Activated T-cell treated with anti-CD3 and anti-CD28 coated beads, Interleukin-2, amount 50 U/mL, for 24 hours (primary cell): ENCODE results near the gene GINS1.

Experiments used
- DNase-seq: peaks from one replicate; pipeline ENCODE4 v3.0.0-alpha.2; 2020
- H3K27ac Mint-ChIP-seq: 2 replicates; pipeline ENCODE4 v1.8.0; 2020; ENCODE audit warnings: mild to moderate bottlenecking, mixed read lengths
- H3K27me3 Mint-ChIP-seq: 2 replicates; pipeline ENCODE4 v1.8.0; 2020; ENCODE audit warnings: mixed read lengths
- H3K36me3 Mint-ChIP-seq: 2 replicates; pipeline ENCODE4 v1.8.0; 2020; ENCODE audit warnings: low read depth, mixed read lengths
- H3K4me1 Mint-ChIP-seq: 2 replicates; pipeline ENCODE4 v1.8.0; 2020; ENCODE audit warnings: low read depth, mixed read lengths
- H3K4me3 Mint-ChIP-seq: 2 replicates; pipeline ENCODE4 v1.8.0; 2020; ENCODE audit warnings: mild to moderate bottlenecking, moderate library complexity, mixed read lengths
- H3K9me3 Mint-ChIP-seq: 2 replicates; pipeline ENCODE4 v1.8.0; 2020; ENCODE audit warnings: mixed read lengths

The GINS1 gene

GRCh38 chr20:25483431-25484132, 76.1 kb downstream of the GINS1 start:
- Mint-ChIP-seq H3K4me3 (no peak overlapping the region), H3K36me3 (no peaks in the 10 kb centered on the region), H3K9me3 (no peaks in the 10 kb centered on the region), H3K4me1 (peaks cover 26% of the 10 kb centered on the region), H3K27ac (no peak overlapping the region), H3K27me3 (no peaks in the 10 kb centered on the region)
- no peak for DNase-seq

GRCh38 chr20:25484224-25484846, 76.9 kb downstream of the GINS1 start:
- Mint-ChIP-seq H3K9me3 (no peaks in the 10 kb centered on the region), H3K27ac (no peak overlapping the region), H3K4me1 (peaks cover 26% of the 10 kb centered on the region), H3K4me3 (no peak overlapping the region), H3K36me3 (no peaks in the 10 kb centered on the region), H3K27me3 (no peaks in the 10 kb centered on the region)
- no peak for DNase-seq

GRCh38 chr20:25484911-25485511, 77.5 kb downstream of the GINS1 start:
- Mint-ChIP-seq H3K9me3 (no peaks in the 10 kb centered on the region), H3K27ac (no peak overlapping the region), H3K36me3 (no peaks in the 10 kb centered on the region), H3K27me3 (no peaks in the 10 kb centered on the region), H3K4me1 (peaks cover 26% of the 10 kb centered on the region), H3K4me3 (no peak overlapping the region)
- no peak for DNase-seq

DNA sequence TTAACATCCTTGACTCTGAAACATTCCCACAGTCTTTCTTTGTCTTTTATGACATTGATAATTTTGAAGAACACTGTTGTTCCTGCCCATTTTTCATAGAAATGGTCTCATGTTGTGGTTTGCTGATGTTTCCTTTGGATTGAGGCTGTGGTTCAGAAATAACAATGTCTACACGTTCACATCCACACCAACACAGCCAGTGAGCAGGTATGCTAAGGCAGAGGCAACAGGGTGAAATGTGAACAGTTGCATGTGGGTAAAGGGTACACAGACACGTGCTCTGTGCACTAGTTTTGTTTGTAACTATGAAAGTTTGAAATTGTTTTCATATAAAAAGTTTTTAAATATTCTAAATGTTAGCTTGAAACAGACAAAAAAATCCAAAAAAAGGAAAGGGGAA, 78.4 kb downstream of the GINS1 start:
- peaks cover 26% of the 10 kb centered on the region for H3K4me1 Mint-ChIP-seq
- no peaks in the 10 kb centered on the region for H3K36me3 Mint-ChIP-seq
- H3K27ac Mint-ChIP-seq, result no peak overlapping the region
- no peak overlapping the region for H3K4me3 Mint-ChIP-seq
- DNase-seq, result no peak
- no peaks in the 10 kb centered on the region for H3K27me3 Mint-ChIP-seq
- no peaks in the 10 kb centered on the region for H3K9me3 Mint-ChIP-seq

DNA sequence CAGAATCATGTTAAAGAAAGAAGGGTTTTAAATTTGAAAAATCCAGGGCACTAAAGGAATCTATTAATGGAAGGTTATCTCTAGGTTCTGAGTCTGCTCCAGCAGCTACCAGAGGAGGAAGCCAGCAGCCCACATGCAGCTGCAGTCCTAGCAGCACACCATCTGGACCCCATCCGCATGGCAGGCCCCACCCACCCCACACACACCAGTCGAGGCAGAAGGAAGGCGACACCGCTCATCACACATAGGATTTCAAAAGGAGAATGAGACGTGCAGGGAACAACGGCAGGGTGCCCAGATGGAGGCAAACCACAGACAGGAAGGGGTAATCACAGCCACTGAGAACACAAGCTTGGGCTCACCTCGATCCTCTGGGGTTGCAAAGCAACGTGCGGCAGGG, 78.9 kb downstream of the GINS1 start:
- Mint-ChIP-seq H3K4me3 (no peak overlapping the region), H3K9me3 (no peaks in the 10 kb centered on the region), H3K36me3 (no peaks in the 10 kb centered on the region), H3K4me1 (peaks cover 26% of the 10 kb centered on the region), H3K27ac (no peak overlapping the region), H3K27me3 (no peaks in the 10 kb centered on the region)
- DNase-seq, result no peak

DNA sequence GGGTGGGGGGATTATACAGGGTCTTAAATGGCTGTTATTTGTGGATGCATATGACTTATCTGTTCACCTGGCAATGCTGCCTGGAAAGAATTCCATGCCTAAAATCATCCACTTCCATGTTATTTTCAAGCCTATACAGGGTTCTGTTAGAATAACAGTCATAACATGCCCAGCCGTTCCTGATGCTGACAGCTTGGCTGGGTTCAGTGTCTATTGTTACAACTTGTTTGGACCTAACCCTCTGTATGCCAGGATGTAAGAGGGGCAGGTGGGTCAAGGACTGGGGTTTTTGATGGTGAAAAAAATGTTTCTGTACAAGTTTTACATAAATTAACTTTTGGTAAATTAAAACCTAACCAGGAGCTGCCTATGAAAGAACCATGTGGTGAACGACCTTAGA, 79.8 kb downstream of the GINS1 start:
- Mint-ChIP-seq H3K27me3 (no peaks in the 10 kb centered on the region), H3K36me3 (no peaks in the 10 kb centered on the region), H3K27ac (no peak overlapping the region), H3K9me3 (no peaks in the 10 kb centered on the region), H3K4me3 (no peak overlapping the region), H3K4me1 (peaks cover 26% of the 10 kb centered on the region)
- no peak for DNase-seq

DNA sequence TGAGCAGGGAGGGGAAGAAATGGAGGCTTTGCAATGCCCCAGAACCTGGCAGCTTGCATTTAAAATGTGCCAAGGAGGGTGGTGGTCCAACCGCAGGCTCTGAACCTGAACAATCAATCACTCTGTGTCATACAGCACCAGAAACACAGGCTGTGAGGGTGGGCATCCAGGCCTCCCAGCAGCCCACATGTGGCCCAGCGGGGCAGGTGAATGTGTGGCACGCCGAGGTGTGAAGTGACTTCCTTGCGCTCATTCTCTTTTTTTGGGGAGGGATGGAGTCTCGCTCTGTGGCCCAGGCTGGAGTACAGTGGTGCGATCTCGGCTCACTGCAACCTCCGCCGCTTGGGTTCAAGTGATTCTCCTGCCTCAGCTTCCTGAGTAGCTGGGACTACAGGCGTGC, 80.5 kb downstream of the GINS1 start:
- no peak for DNase-seq
- no peak overlapping the region for H3K27ac Mint-ChIP-seq
- no peak overlapping the region for H3K4me3 Mint-ChIP-seq
- H3K9me3 Mint-ChIP-seq, result no peaks in the 10 kb centered on the region
- peaks cover 26% of the 10 kb centered on the region for H3K4me1 Mint-ChIP-seq
- H3K27me3 Mint-ChIP-seq, result no peaks in the 10 kb centered on the region
- H3K36me3 Mint-ChIP-seq, result no peaks in the 10 kb centered on the region

GRCh38 chr20:25489221-25489871, 81.9 kb downstream of the GINS1 start:
- Mint-ChIP-seq H3K9me3 (no peaks in the 10 kb centered on the region), H3K36me3 (no peaks in the 10 kb centered on the region)

DNA sequence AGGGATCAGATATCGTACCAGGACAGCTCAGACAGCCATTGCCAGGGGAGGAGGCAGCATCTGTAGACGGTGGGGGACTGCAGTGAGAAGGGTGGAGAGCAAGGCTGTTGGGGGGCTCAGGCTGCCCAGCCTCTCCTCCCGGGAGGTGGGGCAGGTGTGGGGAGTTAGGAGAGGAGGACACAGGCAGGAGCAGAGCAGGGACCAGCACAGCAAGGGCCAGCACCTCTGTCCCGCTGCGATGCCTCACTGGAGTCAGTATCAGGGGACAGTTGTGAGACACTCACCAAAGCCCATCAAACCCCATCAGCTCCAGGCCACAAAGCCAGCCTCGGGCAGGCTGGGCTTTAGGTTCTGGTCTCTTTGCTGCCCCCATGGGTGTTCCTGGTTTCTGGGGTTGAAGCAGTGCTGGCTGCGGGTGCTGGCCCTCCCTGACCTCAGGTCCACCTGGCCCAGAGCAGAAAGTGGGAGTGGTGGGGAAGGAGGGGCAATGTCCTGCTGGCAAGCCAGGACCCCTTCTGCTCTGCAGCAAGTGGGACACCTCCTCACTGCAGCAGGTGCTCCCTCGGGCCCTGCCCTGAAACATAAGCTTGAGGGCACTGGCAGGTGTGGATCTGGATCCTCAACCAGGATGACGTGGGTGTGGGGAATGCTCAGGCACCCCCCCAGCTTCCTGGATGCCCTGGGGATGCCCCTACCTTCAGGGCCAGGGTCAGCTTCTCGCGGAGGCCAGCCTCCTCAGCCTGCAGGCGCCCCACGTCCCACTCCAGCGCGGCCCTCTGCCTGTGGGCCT, 83.4 kb downstream of the GINS1 start:
- peaks cover 9% of the 10 kb centered on the region for H3K4me1 Mint-ChIP-seq
- H3K27ac Mint-ChIP-seq, result no peak overlapping the region
- no peak for DNase-seq
- no peak overlapping the region for H3K4me3 Mint-ChIP-seq
- no peaks in the 10 kb centered on the region for H3K36me3 Mint-ChIP-seq
- H3K9me3 Mint-ChIP-seq, result no peaks in the 10 kb centered on the region
- no peaks in the 10 kb centered on the region for H3K27me3 Mint-ChIP-seq

More at GRCh38 chr20:25489221-25489871, 81.9 kb downstream of the GINS1 start:
- Mint-ChIP-seq H3K27me3 (no peaks in the 10 kb centered on the region), H3K27ac (no peak overlapping the region), H3K4me1 (peaks cover 23% of the 10 kb centered on the region), H3K4me3 (no peak overlapping the region)
- DNase-seq, result no peak

DNA sequence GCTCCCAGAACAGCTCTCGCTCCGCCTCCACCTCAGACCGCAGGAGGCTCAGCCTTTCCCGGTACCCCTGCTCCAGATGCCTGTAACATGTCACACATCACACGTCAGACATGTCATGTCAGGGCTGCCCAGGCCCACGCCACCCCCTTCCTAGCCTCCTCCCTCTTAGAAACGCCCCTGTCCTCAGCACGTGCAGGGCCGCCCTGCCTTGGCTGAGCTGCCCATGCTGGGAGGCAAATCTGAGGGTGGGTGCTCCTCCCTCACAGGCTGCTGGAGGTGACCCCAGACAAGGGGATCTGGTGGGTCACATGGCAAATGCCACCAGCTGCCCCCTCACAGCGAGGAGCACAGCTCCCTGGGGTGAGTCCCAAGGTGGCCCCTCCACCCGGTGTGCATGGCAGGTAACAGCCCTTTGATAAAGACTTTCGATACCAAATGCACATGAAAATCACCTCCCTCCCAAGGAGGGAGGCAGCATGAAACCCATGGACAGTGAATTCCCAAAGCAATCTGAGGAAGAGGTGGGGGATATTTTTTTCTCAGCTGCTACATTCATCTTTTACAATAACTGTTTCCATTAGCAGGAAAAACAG, 84.1 kb downstream of the GINS1 start:
- H3K4me1 Mint-ChIP-seq, result peaks cover 4% of the 10 kb centered on the region
- H3K36me3 Mint-ChIP-seq, result no peaks in the 10 kb centered on the region
- no peaks in the 10 kb centered on the region for H3K9me3 Mint-ChIP-seq
- H3K27me3 Mint-ChIP-seq, result no peaks in the 10 kb centered on the region
- H3K27ac Mint-ChIP-seq, result no peak overlapping the region
- DNase-seq, result no peak
- H3K4me3 Mint-ChIP-seq, result no peak overlapping the region

- H3K9me3 Mint-ChIP-seq, result no peaks in the 10 kb centered on the region
- DNase-seq, result no peak
- no peak overlapping the region for H3K4me3 Mint-ChIP-seq
- H3K4me1 Mint-ChIP-seq, result no peaks in the 10 kb centered on the region
- no peaks in the 10 kb centered on the region for H3K36me3 Mint-ChIP-seq
- H3K27ac Mint-ChIP-seq, result no peak overlapping the region
- H3K27me3 Mint-ChIP-seq, result no peaks in the 10 kb centered on the region
Measured at GRCh38 chr20:25493137-25493536, 85.7 kb downstream of the GINS1 start.

GRCh38 chr20:25493748-25494505, 86.5 kb downstream of the GINS1 start:
- Mint-ChIP-seq H3K4me3 (no peak overlapping the region), H3K27me3 (no peaks in the 10 kb centered on the region), H3K36me3 (no peaks in the 10 kb centered on the region)

GRCh38 chr20:25494506-25495188, 87.2 kb downstream of the GINS1 start:
- Mint-ChIP-seq H3K4me1 (no peaks in the 10 kb centered on the region), H3K4me3 (no peak overlapping the region), H3K9me3 (no peaks in the 10 kb centered on the region), H3K36me3 (no peaks in the 10 kb centered on the region), H3K27ac (no peak overlapping the region), H3K27me3 (no peaks in the 10 kb centered on the region)
- no peak for DNase-seq

More at GRCh38 chr20:25493748-25494505, 86.5 kb downstream of the GINS1 start:
- no peaks in the 10 kb centered on the region for H3K9me3 Mint-ChIP-seq
- no peaks in the 10 kb centered on the region for H3K4me1 Mint-ChIP-seq
- no peak for DNase-seq
- no peak overlapping the region for H3K27ac Mint-ChIP-seq
